Upper lobe of right lung (tissue), 1 donor: ENCODE results near the gene TMEM91. TPM values are rescaled to one million over a fixed set of nuclear protein-coding genes. Genes with fewer than 3 reads are reported as not detected.

Experiments used
- ATAC-seq: fragments of 200-7000 bp; cut with Tn5 transposase; one replicate; pipeline ENCODE4 v1.9.1; 2020; ENCODE audit warnings: mild to moderate bottlenecking, moderate library complexity
- DNase-seq: peaks from one replicate; pipeline ENCODE4 v3.0.0-alpha.2; 2020
- H3K27ac ChIP-seq: fragments of 200-600 bp; one replicate; pipeline ENCODE4 v1.8.0; 2022
- H3K27me3 ChIP-seq: fragments of 200-600 bp; one replicate; pipeline ENCODE4 v1.8.0; 2022; ENCODE audit warnings: mild to moderate bottlenecking
- H3K36me3 ChIP-seq: fragments of 200-600 bp; one replicate; pipeline ENCODE4 v1.8.0; 2022
- H3K4me1 ChIP-seq: fragments of 200-600 bp; one replicate; pipeline ENCODE4 v1.8.0; 2022
- H3K4me3 ChIP-seq: fragments of 200-600 bp; one replicate; pipeline ENCODE4 v1.8.0; 2022; ENCODE audit warnings: mild to moderate bottlenecking
- H3K9me3 ChIP-seq: fragments of 200-600 bp; one replicate; pipeline ENCODE4 v1.8.0; 2022
- intact Hi-C: fragments of 100-400 bp; cut with DNase I; formaldehyde crosslinking; loops from one replicate; pipeline ENCODE4 v1.11.0; 2022
- total RNA-seq: library from RNA; stranded (reverse); fragmentation: NEBNext Ultra II Directional; extraction: Animal tissue kit (Norgen Biotek cat#: 25700); gene quantifications from one replicate; pipeline ENCODE4 v1.2.1, GENCODE V29; 2021
- TF ChIP-seq, protein P1 (sequence below): fragments of 200-600 bp; IDR thresholded peaks from one replicate; pipeline ENCODE4 v1.8.0; 2022; ENCODE audit warnings: antibody characterized with exemption
- donor health status: DM: no; HTN: yes; CAD: no; lungs with severe emphysema.

Gene TMEM91
- total RNA-seq, 1 donor from 2014 or later, result 19.5 TPM

DNA sequence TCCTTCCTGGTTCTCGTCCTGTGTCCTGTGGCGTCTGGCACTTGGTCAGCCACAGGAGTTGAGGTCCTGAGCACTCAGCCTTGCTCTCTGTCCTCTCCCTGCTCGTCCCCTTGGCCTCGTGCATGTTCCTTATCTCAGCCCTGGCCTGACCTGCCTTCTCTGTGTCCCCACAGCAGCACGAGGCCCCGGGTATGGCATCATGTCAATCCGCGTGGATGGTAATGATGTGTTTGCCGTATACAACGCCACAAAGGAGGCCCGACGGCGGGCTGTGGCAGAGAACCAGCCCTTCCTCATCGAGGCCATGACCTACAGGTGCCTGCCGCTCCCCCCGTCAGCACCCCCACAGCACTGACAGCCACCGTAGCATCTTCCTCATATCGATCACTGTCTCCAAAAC is 46.1 kb downstream of the TMEM91 start:
- H3K4me1 ChIP-seq, result peaks cover 40% of the 10 kb centered on the region
- TF ChIP-seq, protein P1, sequence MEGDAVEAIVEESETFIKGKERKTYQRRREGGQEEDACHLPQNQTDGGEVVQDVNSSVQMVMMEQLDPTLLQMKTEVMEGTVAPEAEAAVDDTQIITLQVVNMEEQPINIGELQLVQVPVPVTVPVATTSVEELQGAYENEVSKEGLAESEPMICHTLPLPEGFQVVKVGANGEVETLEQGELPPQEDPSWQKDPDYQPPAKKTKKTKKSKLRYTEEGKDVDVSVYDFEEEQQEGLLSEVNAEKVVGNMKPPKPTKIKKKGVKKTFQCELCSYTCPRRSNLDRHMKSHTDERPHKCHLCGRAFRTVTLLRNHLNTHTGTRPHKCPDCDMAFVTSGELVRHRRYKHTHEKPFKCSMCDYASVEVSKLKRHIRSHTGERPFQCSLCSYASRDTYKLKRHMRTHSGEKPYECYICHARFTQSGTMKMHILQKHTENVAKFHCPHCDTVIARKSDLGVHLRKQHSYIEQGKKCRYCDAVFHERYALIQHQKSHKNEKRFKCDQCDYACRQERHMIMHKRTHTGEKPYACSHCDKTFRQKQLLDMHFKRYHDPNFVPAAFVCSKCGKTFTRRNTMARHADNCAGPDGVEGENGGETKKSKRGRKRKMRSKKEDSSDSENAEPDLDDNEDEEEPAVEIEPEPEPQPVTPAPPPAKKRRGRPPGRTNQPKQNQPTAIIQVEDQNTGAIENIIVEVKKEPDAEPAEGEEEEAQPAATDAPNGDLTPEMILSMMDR, result no peak
- peaks cover 78% of the 10 kb centered on the region for H3K36me3 ChIP-seq
- intact Hi-C loops, result no loop called here
- no peak overlapping the region for H3K4me3 ChIP-seq
- no peak for DNase-seq
- no peak overlapping the region for H3K27ac ChIP-seq
- ATAC-seq, result no peak
- H3K9me3 ChIP-seq, result no peaks in the 10 kb centered on the region
- H3K27me3 ChIP-seq, result no peaks in the 10 kb centered on the region

DNA sequence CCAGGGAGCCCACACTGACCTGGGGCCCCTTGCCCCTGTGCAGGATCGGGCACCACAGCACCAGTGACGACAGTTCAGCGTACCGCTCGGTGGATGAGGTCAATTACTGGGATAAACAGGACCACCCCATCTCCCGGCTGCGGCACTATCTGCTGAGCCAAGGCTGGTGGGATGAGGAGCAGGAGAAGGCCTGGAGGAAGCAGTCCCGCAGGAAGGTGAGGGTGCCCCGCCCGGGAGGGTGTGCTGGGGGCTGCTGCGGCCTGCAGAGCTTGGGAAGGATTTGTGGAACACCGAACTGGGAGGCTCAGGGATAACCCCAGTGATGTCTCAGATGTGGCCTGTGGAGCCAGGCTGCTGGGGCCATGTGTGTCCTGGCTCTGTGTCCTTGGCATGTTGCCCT is 46.6 kb downstream of the TMEM91 start:
- DNase-seq (no peak), ATAC-seq (no peak)
- TF ChIP-seq, protein P1, result no peak
- no peak overlapping the region for H3K27ac ChIP-seq
- peaks cover 75% of the 10 kb centered on the region for H3K36me3 ChIP-seq
- intact Hi-C loops, result no loop called here
- no peaks in the 10 kb centered on the region for H3K9me3 ChIP-seq
- no peak overlapping the region for H3K4me3 ChIP-seq
- no peaks in the 10 kb centered on the region for H3K27me3 ChIP-seq
- peaks cover 45% of the 10 kb centered on the region for H3K4me1 ChIP-seq

DNA sequence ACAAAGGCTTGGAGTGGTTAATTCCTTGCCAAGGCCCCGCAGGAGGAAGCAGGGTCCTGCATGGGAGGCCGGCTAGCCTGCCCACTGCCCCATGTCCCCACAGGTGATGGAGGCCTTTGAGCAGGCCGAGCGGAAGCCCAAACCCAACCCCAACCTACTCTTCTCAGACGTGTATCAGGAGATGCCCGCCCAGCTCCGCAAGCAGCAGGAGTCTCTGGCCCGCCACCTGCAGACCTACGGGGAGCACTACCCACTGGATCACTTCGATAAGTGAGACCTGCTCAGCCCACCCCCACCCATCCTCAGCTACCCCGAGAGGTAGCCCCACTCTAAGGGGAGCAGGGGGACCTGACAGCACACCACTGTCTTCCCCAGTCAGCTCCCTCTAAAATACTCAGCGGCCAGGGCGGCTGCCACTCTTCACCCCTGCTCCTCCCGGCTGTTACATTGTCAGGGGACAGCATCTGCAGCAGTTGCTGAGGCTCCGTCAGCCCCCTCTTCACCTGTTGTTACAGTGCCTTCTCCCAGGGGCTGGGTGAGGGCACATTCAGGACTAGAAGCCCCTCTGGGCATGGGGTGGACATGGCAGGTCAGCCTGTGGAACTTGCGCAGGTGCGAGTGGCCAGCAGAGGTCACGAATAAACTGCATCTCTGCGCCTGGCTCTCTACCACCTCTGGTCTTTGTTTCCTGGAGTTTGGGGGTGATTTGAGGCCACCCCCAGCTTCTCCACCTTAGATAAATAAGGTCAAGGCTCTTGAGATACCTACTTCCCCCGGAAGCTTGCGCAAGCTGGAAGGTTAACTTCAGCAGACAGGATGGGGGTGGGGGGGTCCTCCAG is 48.2 kb downstream of the TMEM91 start:
- Histone ChIP-seq H3K4me3 (peak overlapping the region; percentile 68), H3K27ac (peak overlapping the region; percentile 87), H3K9me3 (no peaks in the 10 kb centered on the region), H3K36me3 (peaks cover 59% of the 10 kb centered on the region), H3K4me1 (peaks cover 53% of the 10 kb centered on the region), H3K27me3 (no peaks in the 10 kb centered on the region)
- ATAC-seq (peak; percentile 1), DNase-seq (no peak)
- intact Hi-C loops, result no loop called here
- TF ChIP-seq, protein P1, result no peak

DNA sequence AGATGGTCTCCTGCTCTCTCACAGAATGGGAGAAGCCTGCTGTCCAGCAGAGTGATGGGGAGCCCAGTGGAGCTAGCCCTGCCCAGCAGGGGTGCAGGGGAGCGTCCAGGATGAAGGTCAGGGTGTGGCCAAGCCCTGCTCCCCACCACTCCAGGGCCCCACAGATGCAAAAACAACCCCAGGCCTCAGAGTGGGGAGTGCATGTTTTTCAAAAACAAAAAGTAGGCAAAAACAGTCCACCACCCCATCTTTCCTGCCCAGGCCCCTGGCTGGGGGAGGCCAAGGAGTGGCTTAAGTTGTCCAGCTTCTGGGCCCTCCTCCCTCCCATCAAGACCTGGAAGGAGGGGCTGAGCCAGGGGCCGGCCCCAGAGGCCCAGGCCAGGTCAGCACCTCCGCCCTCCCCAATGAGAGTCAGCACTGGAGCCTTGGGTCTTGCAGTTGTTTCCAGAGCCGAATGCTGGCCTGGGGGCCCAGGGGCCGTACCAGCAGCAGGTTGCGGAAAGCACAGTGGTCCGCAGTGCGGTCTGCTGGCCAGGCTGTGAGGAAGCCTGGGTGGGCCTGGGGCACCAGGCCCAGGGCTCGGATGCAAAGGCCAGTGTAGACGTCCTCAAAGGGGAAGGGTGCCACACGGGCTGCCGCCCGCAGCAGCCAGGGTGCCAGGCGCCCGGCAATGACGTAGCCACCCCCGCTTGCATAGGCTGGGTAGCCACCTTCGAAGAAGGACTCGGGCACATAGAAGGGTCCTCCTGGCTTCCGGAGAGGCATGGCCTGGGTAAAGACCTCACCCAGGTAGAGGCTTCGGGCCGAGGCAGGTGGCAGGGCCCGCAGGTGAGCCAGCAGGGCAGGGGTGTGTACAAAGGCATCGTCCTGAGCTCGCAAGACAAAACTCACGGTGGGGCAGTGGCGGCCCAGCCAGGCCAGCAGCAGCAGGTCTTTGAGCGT is 49.1 kb downstream of the TMEM91 start:
- peak overlapping the region; percentile 87 for H3K27ac ChIP-seq
- ATAC-seq, result peak; percentile 7
- TF ChIP-seq, protein P1, result no peak
- intact Hi-C loops, result no loop called here
- peaks cover 51% of the 10 kb centered on the region for H3K36me3 ChIP-seq
- peak overlapping the region; percentile 68 for H3K4me3 ChIP-seq
- H3K9me3 ChIP-seq, result no peaks in the 10 kb centered on the region
- peaks cover 46% of the 10 kb centered on the region for H3K4me1 ChIP-seq
- no peaks in the 10 kb centered on the region for H3K27me3 ChIP-seq
- DNase-seq, result no peak

DNA sequence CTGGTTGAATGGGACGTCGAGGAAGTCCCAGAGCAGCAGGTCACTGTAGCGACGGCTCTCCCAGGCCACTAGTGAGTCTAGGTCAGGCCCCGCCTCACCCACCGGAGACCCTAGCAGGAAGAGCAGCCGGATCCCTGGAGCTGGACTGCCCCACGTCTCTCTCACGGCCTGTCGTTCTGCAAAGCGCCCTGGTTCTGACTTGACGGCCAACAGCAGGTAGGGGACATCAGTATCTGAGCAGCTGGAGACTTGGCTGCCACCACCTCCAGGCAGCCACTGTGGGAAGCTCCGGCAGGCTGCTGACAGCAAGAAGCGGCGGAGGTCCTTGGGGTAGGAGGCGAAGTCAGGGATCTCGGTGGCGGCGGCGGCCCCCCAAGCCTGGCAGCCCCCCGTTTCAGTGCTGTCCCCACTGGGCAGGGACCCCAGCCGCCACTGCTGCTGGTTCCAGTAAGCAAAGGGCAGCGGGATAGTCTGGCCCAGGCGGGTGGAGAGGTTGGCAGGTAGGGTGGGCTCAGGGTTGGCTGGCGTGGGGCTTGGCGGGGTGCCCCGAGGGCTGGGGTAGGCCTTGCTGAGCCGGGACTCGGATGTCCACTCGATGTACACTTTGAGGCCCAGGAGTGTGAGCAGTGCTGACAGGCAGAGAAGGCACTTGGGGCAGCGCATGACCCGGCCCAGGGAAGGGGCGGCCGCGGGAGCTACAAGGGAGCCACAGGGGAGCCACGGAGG is 49.9 kb downstream of the TMEM91 start:
- Histone ChIP-seq H3K9me3 (no peaks in the 10 kb centered on the region), H3K4me1 (peaks cover 41% of the 10 kb centered on the region), H3K36me3 (peaks cover 48% of the 10 kb centered on the region), H3K27ac (peak overlapping the region; percentile 87), H3K4me3 (peak overlapping the region; percentile 68), H3K27me3 (no peaks in the 10 kb centered on the region)
- intact Hi-C loops, result no loop called here
- DNase-seq, result no peak
- ATAC-seq, result peak; percentile 18
- TF ChIP-seq, protein P1, result no peak
